Left forelimb (tissue), 1 donor: Measurements from ENCODE around the gene SLFN12L.

ENCODE experiments used
- DNase-seq: peaks from one replicate; pipeline ENCODE4 v3.0.0-alpha.2; 2018; ENCODE audit warnings: low spot score

Gene SLFN12L

GRCh38 chr17:35432176-35433074 lies 105.1 kb downstream of the SLFN12L start, which contains the start of gene SLFN12:
TSS of gene SLFN12 (minus strand) at chr17:35432500. CDS start at chr17:35423028, 9,472 bp downstream.
- DNase-seq = peak; percentile 80

- DNase-seq = no peak
Measured at GRCh38 chr17:35429702-35430101, 107.8 kb downstream of the SLFN12L start.

GRCh38 chr17:35428229-35428628 lies 109.2 kb downstream of the SLFN12L start:
- no peak for DNase-seq

- no peak for DNase-seq
Measured at GRCh38 chr17:35423761-35424160, 113.7 kb downstream of the SLFN12L start.
